Effector memory CD4-positive, alpha-beta T cell (primary cell): ENCODE results near the gene PRKCE.
A peak's percentile ranks its signal among the peaks of the same experiment; 100 is the strongest.
"Not testable (repeated sequence)": the region's sequence is repeated elsewhere in the genome, so short reads cannot be mapped to it uniquely, and the experiment has no call there.

Source experiments
- DNase-seq, 3 donors: peaks; one replicate each; pipeline ENCODE4 v3.0.0-alpha.2; 2020
- H3K27ac ChIP-seq: 2 replicates; pipeline ENCODE4 v1.7.0; 2013; ENCODE audit warnings: mild to moderate bottlenecking, low read length, moderate library complexity; ENCODE audit not compliant: insufficient read depth, poor library complexity, severe bottlenecking
- H3K27me3 ChIP-seq: replicated peaks from 2 replicates; pipeline ENCODE4 v1.7.0; 2013; ENCODE audit warnings: mild to moderate bottlenecking, low read length; ENCODE audit not compliant: insufficient read depth, control insufficient read depth, poor library complexity, severe bottlenecking
- H3K36me3 ChIP-seq: 2 replicates; pipeline ENCODE4 v1.7.0; 2013; ENCODE audit warnings: mild to moderate bottlenecking, low read length, moderate library complexity; ENCODE audit not compliant: control insufficient read depth, insufficient read depth
- H3K4me1 ChIP-seq: 2 replicates; pipeline ENCODE4 v1.7.0; 2013; ENCODE audit warnings: low read length, mild to moderate bottlenecking; ENCODE audit not compliant: control insufficient read depth, insufficient read depth, poor library complexity, severe bottlenecking
- H3K4me3 ChIP-seq: 2 replicates; pipeline ENCODE4 v1.7.0; 2013; ENCODE audit warnings: low read length, low read depth, mild to moderate bottlenecking; ENCODE audit not compliant: insufficient read depth, poor library complexity, severe bottlenecking
- H3K9me3 ChIP-seq: 2 replicates; pipeline ENCODE4 v1.7.0; 2013; ENCODE audit warnings: mild to moderate bottlenecking, low read length, moderate library complexity; ENCODE audit not compliant: control insufficient read depth

Gene PRKCE

GRCh38 chr2:46223514-46223913 is 572.0 kb downstream of the PRKCE start:
- not testable (repeated sequence) for H3K27ac ChIP-seq, H3K9me3 ChIP-seq, H3K27me3 ChIP-seq, DNase-seq, H3K4me3 ChIP-seq, H3K36me3 ChIP-seq, H3K4me1 ChIP-seq

GRCh38 chr2:46225150-46225625 is 573.7 kb downstream of the PRKCE start:
- Histone ChIP-seq H3K36me3 (no peaks in the 10 kb centered on the region), H3K27ac (no peak overlapping the region), H3K4me3 (no peak overlapping the region), H3K4me1 (peaks cover 10% of the 10 kb centered on the region), H3K9me3 (no peaks in the 10 kb centered on the region), H3K27me3 (no peaks in the 10 kb centered on the region)
- no peak for DNase-seq

- Histone ChIP-seq H3K9me3 (no peaks in the 10 kb centered on the region), H3K36me3 (no peaks in the 10 kb centered on the region), H3K4me3 (no peak overlapping the region), H3K27ac (no peak overlapping the region), H3K4me1 (peaks cover 10% of the 10 kb centered on the region), H3K27me3 (no peaks in the 10 kb centered on the region)
- no peak for DNase-seq
Measured at GRCh38 chr2:46225730-46226129, 574.3 kb downstream of the PRKCE start.

- H3K9me3 ChIP-seq = no peaks in the 10 kb centered on the region
Measured at GRCh38 chr2:46226620-46227019, 575.1 kb downstream of the PRKCE start.

GRCh38 chr2:46227022-46227421 is 575.5 kb downstream of the PRKCE start:
- Histone ChIP-seq H3K36me3 (no peaks in the 10 kb centered on the region), H3K27me3 (no peaks in the 10 kb centered on the region), H3K4me3 (no peak overlapping the region), H3K27ac (no peak overlapping the region), H3K4me1 (peaks cover 10% of the 10 kb centered on the region), H3K9me3 (no peaks in the 10 kb centered on the region)
- no peak for DNase-seq

More at GRCh38 chr2:46226620-46227019, 575.1 kb downstream of the PRKCE start:
- Histone ChIP-seq H3K27me3 (no peaks in the 10 kb centered on the region), H3K4me1 (peaks cover 10% of the 10 kb centered on the region), H3K36me3 (no peaks in the 10 kb centered on the region), H3K27ac (no peak overlapping the region), H3K4me3 (no peak overlapping the region)
- no peak for DNase-seq

- no peaks in the 10 kb centered on the region for H3K36me3 ChIP-seq
- H3K4me3 ChIP-seq = no peak overlapping the region
- no peaks in the 10 kb centered on the region for H3K27me3 ChIP-seq
- peaks cover 10% of the 10 kb centered on the region for H3K4me1 ChIP-seq
- H3K27ac ChIP-seq = no peak overlapping the region
- H3K9me3 ChIP-seq = no peaks in the 10 kb centered on the region
- no peak for DNase-seq
Measured at GRCh38 chr2:46227674-46228289, 576.3 kb downstream of the PRKCE start.

GRCh38 chr2:46229134-46230063 is 577.9 kb downstream of the PRKCE start:
- Histone ChIP-seq H3K36me3 (no peaks in the 10 kb centered on the region), H3K27ac (peak overlapping the region; percentile 4), H3K27me3 (no peaks in the 10 kb centered on the region), H3K4me1 (peaks cover 10% of the 10 kb centered on the region), H3K9me3 (no peaks in the 10 kb centered on the region), H3K4me3 (no peak overlapping the region)
- peak in 1 of 3 donors; percentile 9 for DNase-seq

- no peak overlapping the region for H3K4me3 ChIP-seq
- peaks cover 10% of the 10 kb centered on the region for H3K4me1 ChIP-seq
- no peaks in the 10 kb centered on the region for H3K27me3 ChIP-seq
- no peaks in the 10 kb centered on the region for H3K36me3 ChIP-seq
- no peaks in the 10 kb centered on the region for H3K9me3 ChIP-seq
- H3K27ac ChIP-seq = peak overlapping the region; percentile 4
- peak in 2 of 3 donors; percentile 2 to 10 for DNase-seq
Measured at GRCh38 chr2:46230115-46230571, 578.7 kb downstream of the PRKCE start.

- Histone ChIP-seq H3K4me3 (no peak overlapping the region), H3K27ac (no peak overlapping the region), H3K27me3 (no peaks in the 10 kb centered on the region), H3K36me3 (no peaks in the 10 kb centered on the region), H3K9me3 (no peaks in the 10 kb centered on the region), H3K4me1 (peaks cover 10% of the 10 kb centered on the region)
- no peak for DNase-seq
Measured at GRCh38 chr2:46230677-46231425, 579.4 kb downstream of the PRKCE start.
